Midbrain (tissue), 1 donor: Measurements from ENCODE around the gene LRRK1.

Experiments
- DNase-seq: peaks from one replicate; lab custom pipeline; 2025; lab: John Stamatoyannopoulos, UW

The LRRK1 gene

DNA sequence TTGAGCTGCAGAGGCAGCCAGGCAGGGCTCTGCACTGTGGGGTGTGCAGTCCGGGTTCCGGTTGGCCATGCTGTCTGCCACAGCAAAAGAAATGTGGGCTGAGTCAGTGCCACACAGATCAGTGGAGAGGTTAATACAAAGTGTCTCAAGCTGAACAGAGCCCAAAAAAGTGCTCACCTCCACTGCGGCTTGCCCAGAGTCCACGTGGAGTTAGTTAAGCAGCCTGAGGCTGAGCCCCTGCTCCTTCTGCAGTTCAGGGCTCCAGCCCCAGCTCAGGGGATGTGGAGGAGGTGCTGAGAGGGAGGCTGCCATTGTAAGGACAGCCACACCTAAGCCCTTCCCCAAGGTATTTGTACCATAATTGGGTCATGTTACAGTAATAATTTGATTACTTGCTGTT is 85.3 kb downstream of the LRRK1 start:
- DNase-seq: no peak

DNA sequence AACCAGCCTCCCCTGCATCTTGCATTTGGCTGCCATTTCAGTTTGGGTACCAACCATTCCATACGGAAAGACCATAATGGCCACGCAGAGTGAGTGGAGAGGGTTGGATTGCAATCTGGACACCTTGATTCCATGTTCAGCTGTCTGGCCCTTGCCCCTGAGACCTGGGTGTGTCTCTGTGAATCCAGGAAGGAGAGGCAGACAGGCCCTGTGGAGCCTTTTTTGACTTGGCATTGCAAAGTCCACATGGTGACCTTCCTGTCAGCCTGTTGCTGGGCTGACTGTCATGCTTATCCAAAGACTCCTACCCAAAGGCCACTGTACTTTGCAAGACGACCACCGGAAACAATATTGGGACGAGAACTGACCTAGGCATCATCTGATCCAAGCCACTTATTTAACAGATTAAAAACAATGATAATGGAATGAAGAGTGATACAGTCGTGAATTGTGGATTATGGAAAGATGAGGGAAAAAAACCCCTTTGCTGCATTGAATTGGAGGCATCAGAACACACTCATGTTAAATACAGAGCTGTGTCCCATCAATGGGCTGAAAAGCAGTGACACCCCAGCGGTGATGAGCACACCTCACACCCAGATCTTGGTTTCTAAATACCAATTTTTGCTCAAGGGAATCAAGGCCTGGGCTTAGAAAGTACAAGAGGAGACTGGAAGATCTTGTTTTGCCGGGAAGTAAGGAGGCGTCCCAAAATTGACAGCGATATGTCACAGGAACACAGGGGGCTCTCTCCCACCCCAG is 86.0 kb downstream of the LRRK1 start:
- no peak for DNase-seq

GRCh38 chr15:101006931-101007691 is 88.0 kb downstream of the LRRK1 start:
- DNase-seq: peak; percentile 76

GRCh38 chr15:101008158-101009139 is 89.3 kb downstream of the LRRK1 start:
- DNase-seq: peak; percentile 73

GRCh38 chr15:101009176-101009575 is 90.0 kb downstream of the LRRK1 start:
- no peak for DNase-seq

- no peak for DNase-seq
These were observed 91.6 kb downstream of the LRRK1 start for GRCh38 chr15:101010781-101011180.

DNA sequence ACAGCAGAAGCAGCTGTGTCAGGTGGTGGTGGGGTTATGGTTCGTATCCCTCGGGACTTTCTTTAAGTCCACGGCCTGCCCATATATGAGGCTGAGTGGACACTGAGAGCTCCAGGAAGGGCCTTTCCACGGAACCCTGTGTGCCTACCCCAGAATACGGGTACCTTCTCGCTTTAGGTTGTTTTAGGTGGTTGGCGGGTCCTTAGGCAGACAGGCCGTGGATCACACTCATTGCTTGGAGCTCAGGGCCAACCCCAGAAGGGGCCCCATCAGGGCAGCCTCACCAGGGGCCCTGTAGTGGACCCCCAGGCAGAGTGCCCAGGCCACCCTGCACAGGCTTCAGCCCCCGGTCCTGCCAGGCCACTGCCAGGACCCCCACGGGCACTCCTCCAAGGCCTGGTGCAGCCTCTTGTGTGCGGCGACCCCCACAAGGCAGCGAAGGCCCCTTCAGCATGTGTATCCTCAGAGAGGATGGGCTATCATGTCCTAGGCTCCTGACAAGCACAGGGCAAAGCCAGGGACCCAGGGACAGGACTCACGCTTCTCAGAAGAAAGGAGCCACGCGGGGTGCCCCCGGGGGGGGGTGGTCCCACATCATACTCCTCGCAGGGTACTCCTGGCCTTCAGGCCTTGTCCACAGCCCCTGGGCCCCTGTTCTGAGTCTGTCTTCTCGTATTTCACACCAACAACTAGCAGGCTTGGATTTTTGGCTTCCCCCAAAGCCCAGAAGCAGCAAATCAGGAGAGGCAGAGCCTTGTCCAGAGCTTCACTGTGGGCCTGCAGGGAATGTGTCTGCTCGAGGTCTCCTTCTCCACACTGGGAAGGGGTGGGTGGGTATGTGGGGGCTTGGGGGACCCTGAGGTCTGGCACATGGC is 93.4 kb downstream of the LRRK1 start:
- no peak for DNase-seq

- DNase-seq: no peak
These were observed 94.0 kb downstream of the LRRK1 start for GRCh38 chr15:101013201-101013550.

- DNase-seq: no peak
These were observed 94.9 kb downstream of the LRRK1 start for GRCh38 chr15:101013769-101014675.

DNA sequence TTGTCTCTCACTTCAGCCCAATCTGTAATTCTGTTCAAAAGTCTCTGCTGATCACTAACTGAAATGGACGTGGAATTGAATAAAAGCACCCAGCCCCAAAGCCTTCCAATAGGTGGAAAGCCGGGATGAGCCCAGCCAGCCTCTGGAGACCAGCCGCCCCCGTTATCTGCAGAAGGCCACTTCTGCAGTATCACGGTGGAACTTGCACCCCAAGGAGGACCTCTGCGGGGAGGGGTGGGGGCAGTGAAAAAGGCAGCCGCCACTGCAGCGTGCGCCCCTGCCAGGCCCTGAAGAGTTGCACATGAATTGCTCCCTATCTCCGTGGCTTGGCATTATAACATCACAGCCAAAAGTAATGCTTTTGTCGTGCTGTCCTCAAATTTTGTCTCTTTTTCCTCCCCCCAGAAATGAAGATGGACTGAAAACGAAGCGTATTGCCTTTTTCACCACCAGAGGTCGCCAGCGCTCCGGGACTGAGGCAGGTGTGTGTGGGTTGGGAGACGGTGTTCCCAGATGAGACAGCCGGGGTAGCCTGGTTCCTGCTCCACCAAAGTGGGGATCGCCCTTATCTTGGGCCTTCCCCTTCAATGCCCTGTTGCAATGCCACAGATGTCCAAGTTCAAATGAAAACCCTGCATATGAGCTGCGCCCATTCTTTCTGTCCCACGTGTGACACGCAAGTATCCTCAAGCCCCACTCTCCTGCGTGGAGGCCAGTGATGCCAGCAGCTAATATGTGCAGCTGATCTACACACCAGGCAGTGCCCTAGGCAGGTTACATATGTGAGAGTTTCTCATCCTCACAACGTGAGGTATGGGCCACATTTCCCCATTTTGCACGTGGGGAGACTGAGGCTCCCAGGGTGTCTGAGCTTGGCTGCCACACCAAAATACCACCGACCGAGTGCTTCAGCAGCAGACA is 96.0 kb downstream of the LRRK1 start:
- peak; percentile 65 for DNase-seq

DNA sequence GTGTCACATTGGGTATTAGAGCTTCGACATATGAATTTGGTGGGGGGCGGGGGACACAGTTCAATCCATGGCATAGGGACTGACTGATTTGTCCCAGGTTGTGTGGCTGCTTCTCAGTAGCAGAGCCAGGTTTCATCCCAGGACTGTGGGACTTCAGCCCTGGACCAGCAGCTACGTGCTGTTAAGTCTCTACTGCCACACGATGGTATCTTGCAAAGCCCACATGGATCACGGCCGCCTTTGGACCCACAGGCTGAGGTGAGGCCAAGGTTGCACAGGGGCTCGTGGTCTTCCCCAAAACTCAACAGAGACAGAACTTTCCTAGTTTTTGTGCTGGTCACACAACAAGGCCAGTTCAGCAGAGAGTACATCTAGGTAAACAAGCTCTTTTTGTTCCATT is 97.4 kb downstream of the LRRK1 start:
- no peak for DNase-seq

GRCh38 chr15:101017093-101017754 is 98.1 kb downstream of the LRRK1 start:
- no peak for DNase-seq

DNA sequence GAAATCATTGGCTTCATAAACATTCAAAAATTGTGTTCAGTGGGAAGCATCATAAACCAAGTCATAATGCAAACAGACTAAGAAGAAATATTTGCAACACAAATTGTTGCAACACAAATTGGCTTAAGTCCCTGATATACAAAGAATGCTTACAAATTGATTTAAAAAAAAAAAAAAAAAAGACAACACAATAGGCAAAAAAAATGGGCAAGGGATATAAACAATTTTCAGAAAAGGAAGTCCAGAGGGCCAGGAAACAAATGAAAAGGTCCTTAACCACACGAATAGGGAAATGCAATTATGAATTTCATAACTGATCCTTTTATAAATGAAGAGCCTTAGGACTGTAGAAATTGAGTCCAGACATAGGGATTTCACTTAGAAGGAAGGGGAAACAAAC is 98.9 kb downstream of the LRRK1 start:
- no peak for DNase-seq

- DNase-seq: no peak
These were observed 99.3 kb downstream of the LRRK1 start for GRCh38 chr15:101018450-101018849.

GRCh38 chr15:101019366-101019896 is 100.3 kb downstream of the LRRK1 start:
- no peak for DNase-seq

GRCh38 chr15:101020451-101020850 is 101.3 kb downstream of the LRRK1 start:
- no peak for DNase-seq

- no peak for DNase-seq
These were observed 101.8 kb downstream of the LRRK1 start for GRCh38 chr15:101020945-101021344.

GRCh38 chr15:101022306-101022705 is 103.1 kb downstream of the LRRK1 start:
- no peak for DNase-seq
